ENCODE data around the gene POLR2J2.
"Not testable (repeated sequence)": the region's sequence is repeated elsewhere in the genome, so short reads cannot be mapped to it uniquely, and the experiment has no call there.

The POLR2J2 gene

DNA sequence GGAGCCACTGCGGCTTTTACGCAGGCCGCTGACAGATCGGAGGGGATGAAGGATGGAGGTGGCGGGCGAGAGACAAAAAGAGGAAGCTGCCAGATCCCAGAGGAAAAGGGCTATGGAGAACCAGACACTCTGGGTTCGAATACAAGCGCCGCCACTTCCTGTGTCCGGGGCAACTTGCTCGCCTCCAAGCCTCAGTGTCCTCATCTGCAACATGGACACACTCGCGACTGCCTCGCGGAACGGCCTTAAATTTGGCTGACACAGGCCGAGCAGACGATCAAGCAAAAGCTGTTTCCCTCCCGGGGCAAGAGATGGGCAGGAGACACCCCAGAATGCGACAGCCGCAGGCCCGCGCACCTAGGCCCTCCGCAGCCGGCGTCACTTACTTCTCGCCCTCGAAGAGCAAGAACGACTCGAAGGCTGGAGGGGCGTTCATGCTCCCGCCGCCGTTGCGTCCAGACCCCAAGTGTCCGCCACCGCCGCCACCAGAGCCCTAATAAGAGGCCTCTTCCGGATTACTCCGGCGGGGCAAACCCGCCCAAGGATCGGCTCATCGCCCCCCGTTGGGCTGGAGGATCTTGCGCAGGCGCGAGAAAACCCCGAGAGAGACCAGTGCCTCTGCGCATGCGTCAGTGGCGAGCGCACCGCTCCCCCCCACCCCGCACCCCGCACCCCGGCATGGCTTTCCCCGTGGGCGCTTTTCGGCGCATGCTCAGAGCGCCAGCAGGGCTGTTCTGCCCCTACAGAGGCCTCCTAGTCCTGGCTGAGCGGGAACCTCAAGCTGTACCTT is at the start of gene POLR2J2:
Gene POLR2J2 (minus strand): TSS at position 498 of the 790 bp plus-strand sequence. CDS start 62 bp downstream, at position 436.
- DNase-seq: not testable (repeated sequence)

DNA sequence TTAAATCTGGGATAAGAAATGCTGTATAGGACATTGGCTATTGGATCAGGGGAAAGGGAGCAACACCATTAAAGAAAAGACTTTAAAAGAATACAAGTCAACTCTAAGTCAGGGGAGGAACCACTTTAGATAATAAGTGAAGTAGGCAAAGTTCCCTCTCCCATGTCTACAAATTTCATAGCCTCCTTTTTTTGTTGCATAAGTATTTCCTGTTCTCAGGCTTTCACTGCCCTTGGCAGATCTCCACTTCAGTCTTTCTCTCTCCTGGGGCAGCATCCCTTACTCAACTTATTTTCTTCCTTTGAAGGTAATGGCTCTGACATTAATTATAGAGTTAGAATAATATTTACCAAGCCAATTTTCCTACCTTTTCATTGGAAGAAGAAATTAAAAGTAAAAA is 47.0 kb upstream of the POLR2J2 start:
- DNase-seq: not testable (repeated sequence)

DNA sequence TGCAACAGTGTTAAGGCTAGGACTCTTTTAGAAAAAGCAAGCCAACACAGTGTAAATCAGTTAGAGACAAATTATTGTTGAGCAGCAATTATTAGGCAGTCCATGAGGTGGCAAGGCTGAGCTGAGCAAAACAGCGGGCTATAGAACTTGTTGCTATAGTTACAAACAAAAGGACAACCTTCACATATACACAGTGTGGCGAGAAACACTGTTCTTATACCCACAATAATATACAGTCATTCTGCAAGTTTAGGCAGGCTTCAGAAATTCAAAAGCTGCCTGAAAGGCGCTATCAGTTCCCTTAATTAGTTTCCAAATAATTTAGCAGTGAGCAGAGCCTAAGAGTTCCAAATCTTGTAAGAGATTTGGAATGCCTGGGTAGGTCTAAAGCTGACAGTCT is 44.3 kb upstream of the POLR2J2 start:
- DNase-seq: not testable (repeated sequence)

DNA sequence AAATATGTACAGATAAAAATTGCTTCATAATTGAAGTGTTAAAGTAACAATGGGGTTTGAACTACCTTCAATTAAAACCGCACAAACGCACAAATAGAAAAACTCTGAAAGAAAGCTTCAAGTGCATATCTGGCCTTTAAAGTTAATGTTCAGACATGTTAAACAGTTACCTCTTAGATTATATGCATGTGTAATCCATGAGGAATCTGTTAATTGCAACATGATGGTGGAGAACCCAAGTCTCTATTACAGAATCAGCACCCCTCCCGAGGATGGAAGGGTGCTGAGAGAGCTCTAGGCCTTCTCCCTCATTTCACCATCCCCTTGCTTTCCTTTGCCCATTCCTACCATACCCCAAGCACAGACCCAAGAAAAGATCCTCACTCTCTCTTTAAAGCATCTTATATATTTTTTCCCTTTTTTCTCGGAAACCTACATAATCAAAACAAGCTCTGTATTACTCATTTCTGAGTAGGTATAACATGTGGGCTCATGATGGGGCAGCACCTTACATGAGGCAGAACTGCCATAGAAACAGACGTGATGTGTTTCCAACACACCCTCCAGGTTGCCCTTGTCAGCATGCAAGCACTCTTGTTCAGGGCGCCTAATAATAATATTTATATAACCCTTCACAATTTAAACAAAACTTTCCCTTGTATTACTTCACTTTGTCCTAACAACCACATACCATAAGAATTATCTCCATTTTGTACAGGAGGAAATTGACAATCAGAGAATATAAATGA is 43.5 kb upstream of the POLR2J2 start:
- DNase-seq: not testable (repeated sequence)

DNA sequence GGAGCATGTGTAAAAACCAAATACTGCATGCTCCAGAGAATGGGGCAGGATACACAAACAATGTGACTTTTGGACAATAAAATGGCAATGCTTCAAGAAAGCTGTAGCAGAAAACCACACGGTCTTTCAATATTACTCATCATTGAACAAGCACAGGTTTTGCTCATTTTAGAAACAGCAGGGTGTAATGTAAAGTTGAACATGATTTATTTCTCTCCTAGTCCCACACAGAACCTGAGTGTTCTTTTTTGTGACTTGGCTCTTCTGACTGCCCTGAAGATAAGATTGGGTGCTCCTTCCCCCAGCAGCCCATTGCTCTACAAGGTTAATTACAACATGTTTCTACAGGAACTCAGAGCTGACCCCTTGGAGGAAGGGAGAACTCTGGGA is 42.2 kb upstream of the POLR2J2 start:
- DNase-seq: not testable (repeated sequence)

DNA sequence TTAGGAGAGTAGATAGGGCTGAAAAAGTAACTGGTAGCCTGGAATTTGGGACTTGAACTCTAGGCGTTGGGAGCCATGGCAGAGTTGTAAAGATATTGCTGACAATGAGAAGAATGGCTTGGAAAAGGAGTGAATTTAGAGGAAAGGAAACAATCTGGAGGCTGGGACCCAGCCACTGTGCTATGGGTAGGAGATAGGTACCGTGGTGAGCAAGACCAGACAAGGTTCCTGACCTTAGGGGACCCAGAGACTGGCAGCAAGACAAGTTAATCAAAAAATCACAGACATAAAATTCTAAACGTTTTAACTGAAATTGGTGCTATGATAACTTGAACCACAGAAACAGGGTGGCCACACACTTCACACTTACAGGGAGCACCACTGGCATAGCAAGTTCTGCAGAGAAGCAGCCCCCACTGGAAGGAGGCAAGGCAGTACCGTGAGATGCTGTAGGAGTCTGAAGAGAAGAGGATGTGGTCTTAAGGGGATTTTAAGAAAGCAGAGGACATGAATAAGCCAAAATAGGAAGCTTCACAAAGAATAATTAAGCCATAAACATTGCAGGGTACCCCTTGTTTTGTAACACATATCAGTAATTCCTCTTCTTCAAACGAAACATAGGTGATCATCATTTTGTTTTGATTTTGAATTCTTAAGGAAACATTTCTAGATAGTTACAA is 41.7 kb upstream of the POLR2J2 start:
- DNase-seq: not testable (repeated sequence)

DNA sequence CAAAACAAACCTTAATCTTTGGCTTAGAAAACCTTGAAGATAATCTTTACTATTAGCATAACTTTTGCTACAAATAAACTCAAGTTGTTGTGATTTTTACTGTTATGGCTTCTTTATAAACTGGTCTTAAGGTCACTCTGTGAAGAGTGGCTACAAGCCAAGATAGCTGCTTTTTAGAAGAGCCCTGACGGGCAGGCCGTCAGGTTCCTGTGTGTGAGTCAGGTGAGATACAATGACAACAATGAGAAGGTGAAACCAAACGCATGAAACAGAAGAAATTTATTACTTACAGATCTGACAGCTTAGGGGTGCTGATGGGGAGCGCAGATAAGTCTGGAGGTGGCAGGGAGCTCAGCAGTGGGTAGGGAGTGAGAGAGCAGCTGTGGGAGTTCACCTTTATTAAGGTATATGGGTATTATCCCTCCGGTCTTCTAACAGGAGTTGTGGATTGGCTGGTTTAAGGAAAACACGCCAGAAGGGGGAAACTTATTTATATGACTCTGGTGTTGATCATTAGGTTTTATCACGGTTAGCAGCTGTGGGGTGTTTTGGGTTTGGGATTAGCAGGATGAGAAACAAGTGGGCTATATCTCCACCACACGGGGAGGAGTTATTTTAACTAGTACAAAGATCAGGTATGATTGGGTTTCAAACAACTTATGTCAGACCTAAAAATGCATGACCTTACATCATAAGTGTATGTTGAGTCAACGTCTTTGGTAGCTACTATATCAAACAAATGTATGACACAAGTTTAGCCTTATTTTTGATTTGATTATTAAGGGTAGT is 27.7 kb upstream of the POLR2J2 start:
- not testable (repeated sequence) for DNase-seq

DNA sequence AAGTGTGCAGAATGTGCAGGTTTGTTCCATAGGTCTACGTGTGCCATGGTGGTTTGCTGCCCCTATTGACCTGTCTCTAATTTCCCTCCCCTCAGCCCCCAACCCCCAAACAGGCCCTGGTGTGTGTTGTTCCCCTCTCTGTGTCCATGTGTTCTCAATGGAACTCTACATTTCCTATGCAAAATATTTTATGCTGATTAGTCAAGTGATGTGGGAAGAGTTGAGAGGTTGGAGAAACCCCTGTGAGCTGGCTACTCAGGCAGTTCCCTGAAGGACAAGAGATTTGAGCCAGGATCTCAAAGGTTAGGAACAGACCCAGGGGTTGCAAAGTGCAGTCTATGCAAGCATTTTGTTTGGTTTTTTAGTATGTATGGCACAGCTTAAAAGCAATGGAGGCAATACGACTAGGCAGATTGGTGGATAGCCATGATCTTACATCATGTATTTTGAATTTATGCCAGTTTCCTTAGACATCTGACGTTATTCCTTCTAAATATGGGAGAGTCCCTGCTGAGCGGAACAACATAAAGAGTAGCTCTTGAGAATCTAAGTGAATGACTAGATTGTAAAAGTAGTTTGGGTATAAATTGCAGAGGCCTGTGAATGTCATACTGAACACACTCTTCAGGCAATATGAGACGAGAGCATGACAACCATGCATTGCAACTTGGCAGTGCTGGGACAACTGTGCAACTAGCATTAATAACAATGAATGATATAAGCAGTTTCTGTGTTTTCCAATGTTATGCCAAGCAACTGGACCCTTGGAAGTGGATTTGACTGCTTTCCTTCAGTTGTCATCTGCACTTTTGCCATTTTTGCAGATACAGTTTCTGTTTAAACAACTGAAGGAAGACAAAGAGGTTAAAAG is 26.4 kb upstream of the POLR2J2 start:
- DNase-seq: not testable (repeated sequence)

DNA sequence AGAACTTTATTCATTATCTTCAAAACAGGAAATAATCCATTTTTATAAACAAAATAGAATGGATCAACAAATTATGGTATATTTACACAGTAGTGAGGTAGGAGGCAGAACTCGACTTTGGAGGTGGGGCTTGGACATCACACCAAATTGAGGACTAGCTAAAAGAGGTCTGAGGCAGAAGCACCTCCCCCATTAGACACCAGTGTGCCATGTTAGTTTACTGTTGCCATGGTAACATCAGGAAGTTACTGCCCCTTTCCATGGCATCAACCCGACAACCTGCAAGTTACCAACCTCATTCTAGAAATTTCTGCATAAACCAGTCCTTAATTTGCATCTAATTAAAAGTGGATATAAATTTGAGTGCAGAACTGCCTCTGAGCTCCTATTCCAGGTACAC is 24.5 kb upstream of the POLR2J2 start:
- not testable (repeated sequence) for DNase-seq

DNA sequence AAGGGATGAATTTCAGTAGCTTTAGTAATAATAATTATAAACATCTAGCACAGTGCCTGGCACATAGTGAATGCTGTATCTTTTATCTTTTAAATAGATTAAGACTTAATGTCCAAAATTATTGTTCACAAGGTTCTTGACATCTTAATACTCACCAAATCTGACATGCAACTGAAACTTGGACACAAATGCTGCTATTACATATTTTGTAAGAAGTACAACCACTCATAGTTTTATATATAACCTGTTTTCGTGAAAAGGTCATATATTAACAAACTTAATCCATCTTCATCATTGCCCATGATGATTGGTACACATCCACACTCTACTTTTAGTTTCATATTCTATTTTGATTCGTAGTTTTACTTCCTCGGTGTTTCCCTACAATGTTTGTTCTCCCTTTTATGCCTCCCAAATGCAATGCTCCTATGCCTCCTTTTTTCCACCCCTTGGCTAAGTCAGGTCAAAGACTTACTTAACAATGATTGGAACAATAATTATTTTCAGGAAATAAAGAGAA is 23.6 kb upstream of the POLR2J2 start:
- not testable (repeated sequence) for DNase-seq

DNA sequence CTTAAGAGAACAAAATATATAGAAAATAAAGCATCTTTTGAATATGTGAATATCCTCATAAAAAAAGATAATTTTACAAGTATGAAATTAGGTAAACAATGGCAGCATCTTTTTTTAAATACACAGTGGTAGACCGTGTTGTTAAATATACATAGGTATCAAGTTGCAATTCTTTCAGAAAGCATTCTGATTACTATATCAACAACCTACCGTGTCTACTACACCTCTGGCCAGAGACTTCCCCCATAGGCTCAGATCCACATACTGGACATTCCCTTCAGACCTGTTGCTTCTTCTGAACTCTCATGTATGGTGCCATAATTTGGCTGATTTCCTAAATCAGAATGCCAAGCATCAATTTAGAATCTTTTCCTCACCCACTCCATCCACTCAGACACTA is 22.5 kb upstream of the POLR2J2 start:
- not testable (repeated sequence) for DNase-seq

DNA sequence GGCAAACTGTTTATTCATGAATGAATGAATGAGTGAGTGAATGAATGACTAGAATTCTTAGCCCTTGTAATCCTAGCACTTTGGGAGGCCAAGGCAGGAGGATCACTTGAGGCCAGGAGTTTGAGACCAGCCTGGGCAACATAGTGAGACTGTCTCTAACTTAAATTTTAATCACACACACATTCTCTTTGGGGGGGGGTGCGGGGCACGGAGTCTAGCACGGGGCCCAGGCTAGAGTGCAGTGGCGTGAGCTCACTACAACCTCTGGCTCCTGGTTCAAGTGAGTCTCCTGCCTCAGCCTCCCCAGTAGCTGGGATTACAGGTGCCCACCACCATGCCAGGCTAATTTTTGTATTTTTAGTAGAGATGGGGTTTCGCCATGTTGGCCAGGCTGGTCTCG is 19.1 kb upstream of the POLR2J2 start:
- not testable (repeated sequence) for DNase-seq

DNA sequence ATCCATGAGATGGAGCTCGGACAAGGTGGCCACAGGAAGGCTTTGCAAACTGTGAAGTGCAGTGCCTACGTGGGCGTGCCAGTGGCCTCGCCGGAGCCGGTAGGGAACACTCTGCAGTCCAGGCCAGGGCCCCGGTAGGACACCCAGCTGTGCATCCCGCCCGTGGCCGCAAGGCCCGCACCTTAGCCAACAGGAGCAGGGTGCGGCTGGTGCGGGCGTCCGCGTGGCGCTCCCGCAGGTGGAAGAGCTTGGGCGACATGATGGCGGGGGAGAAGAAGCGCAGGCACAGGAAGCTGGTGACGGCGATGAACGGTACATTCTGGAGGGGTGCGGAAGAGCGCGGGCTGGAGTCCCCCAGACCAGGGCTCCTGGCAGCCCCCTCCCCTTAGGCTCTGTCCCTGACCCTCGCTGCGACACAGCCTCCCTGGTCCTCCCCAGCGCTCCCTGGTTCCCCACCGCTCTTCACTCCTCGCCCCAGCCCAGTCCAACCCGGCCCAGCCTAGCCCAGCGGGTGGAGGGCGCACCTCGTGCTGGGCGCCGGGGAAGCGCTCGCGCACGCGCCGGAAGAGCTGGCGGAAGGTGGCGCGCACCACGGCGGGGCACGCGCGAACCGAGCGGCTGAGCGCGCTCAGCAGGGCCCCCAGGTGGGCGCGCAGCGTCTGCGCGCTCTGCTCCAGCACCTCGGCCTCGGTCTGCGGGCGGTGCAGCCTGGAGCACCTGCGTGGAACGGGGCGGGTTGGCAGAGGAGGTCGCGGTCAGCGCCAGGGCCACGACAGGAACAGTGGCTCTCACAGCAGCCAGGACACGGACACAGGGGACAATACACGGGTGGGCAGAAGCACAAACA is 18.2 kb upstream of the POLR2J2 start:
- DNase-seq: not testable (repeated sequence)

DNA sequence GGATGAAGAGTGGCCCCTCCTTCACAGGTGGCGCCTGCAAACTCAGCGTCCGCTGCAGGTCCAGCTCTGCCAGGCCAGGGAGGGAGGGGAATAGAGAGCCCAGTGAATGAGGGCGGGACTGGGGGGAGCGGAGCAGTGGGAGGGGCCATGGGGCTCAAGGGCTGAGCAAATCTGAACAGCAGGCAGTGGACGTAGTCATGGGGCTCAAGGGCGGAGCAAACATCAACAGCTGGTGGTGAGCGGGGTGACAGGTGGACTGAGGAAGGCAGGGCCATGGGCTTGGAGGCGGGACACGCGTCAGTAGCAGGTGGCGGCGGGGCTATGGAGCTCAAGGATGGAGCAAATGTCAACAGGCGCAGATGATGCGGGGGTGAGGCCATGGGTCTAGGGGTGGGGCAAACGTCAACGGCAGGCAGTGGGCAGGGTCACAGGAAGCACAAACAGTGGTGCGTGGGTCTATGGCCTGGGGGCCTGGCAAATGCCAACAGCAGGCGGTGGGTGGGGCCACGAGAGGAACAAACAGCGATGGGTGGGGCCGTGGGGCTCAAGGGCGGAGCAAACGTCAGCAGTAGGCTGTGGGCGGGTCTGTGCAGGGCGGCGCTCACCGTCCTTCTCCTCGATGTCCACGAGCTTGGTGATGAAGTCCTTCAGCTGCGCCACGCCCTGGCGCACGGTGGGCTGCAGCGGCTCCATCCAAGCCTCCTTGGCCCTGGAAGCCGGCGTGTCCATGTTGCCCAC is 17.0 kb upstream of the POLR2J2 start:
- not testable (repeated sequence) for DNase-seq

DNA sequence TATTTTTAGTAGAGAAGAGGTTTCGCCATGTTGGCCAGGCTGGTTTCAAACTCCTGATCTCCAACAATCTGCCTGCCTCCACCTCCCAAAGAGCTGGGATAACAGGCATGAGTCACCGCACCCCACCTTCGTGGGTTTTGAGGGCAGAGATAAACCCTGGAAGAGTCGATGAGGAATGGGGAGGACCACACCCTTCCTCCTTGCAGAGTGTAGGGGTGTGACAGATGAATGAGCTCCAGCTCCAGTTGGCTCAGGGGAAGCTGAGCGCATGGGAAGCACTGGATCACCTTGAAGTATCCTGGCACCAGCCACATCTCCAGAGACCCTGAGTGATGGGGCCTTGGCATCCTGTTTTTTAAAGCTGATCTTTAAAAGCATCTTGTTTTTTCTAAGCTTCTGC is 11.1 kb upstream of the POLR2J2 start:
- not testable (repeated sequence) for DNase-seq

DNA sequence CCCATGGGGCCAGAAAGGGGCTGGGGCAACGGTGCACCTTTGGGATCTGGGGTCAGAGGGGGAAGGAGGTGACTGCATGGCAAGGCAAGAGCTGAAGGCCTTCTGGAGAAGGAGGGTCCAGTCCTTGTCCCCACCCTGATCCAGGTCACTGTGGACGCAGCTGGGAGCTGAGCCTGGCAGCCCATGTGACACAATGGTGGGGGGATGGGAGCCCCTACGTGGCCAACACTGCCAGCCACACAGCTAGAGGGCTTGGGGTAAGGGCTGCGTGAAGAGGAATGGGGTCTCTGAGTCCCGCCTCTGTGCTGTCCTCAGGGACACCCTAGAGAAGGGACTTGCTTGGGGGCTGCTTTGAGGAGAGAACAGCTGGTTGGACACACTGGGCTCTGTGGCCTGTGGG is 9.3 kb upstream of the POLR2J2 start:
- DNase-seq: not testable (repeated sequence)

DNA sequence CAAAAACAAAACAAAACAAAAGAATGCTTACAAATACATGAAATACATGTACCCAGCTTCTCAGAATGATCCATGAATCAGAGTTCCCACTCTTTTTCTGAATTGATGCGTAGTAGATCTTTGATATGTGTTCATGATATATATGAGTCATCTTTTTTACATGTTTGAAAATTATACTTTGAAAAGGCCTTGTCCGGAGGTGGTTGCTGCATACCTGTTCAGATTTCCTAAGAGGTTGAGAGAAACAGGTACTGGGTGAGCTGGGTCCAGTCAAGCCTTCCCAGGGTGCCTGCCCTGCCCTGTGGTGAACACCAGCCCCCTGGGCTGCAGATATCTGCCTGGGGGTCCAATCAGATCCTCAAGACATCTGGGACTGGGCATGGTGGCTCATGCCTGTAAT is 4.1 kb upstream of the POLR2J2 start:
- not testable (repeated sequence) for DNase-seq

DNA sequence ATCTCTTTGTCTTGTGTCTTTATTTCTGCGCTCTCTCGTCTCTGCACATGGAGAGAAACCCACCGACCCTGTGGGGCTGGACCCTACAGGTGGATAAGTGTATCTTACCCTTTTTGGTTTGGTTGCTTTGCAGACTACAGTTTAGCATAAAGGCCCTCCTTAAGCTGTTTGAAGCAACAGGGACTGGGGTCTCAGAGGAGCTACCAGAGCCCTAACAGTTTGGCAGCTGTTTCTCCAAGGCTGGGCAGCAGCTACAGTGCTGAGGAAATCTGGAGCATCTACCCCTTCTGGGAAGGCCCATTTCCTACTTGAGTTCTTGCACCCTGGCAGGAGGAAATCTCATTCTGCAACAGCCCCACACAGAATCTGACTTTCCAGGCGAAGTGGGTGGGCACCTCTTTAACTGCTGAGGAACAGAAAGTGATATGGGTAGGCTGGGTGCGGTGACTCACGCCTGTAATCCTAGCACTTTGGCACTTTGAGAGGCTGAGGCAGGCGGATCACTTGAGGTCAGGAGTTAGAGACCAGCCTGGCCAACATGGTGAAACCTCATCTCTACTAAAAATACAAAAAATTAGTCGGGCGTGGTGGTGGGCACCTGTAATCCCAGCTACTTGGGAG is 2.1 kb upstream of the POLR2J2 start:
- DNase-seq: not testable (repeated sequence)

All from nucleus accumbens (tissue), 56 donors.